OCI-LY3 (cell line): Measurements from ENCODE around the gene STAB1.
A peak's percentile ranks its signal among the peaks of the same experiment; 100 is the strongest.

Source experiments
- H2AFZ ChIP-seq: fragments of 200-600, 300-600 bp; shearing (Covaris generic); 2 replicates; pipeline ENCODE4 v1.6.0; 2014; ENCODE audit warnings: antibody characterized with exemption, low read depth, low read length
- H3K27ac ChIP-seq: fragments of 200-600, 300-600 bp; sonication (generic); 2 replicates; pipeline ENCODE4 v1.5.1; 2014; ENCODE audit warnings: mild to moderate bottlenecking, low read length, moderate library complexity, mixed read lengths
- H3K27me3 ChIP-seq: fragments of 200-600, 300-600 bp; sonication (generic); 2 replicates; pipeline ENCODE4 v1.6.1; 2014; ENCODE audit warnings: low read depth, low read length, mixed read lengths
- H3K36me3 ChIP-seq: fragments of 200-600, 300-600 bp; sonication (generic); replicated peaks from 2 replicates; pipeline ENCODE3; 2014; ENCODE audit warnings: low read depth, low read length, mixed read lengths
- H3K4me1 ChIP-seq: fragments of 300-600, 200-600 bp; sonication (generic); 2 replicates; pipeline ENCODE4 v1.6.1; 2014; ENCODE audit warnings: low read length, mixed read lengths
- H3K4me2 ChIP-seq: fragments of 200-600, 300-600 bp; sonication (generic); 2 replicates; pipeline ENCODE4 v1.6.1; 2014; ENCODE audit warnings: low read length, mixed read lengths
- H3K4me3 ChIP-seq: fragments of 300-600, 200-600 bp; sonication (generic); 2 replicates; pipeline ENCODE4 v1.5.1; 2014; ENCODE audit warnings: antibody characterized with exemption, mild to moderate bottlenecking, low read length, moderate library complexity
- H3K79me2 ChIP-seq: fragments of 300-600, 200-600 bp; shearing (Covaris generic); 2 replicates; pipeline ENCODE4 v1.6.1; 2014; ENCODE audit warnings: mild to moderate bottlenecking, low read length, mixed read lengths
- H3K9ac ChIP-seq: fragments of 300-600, 200-600 bp; shearing (Covaris generic); 2 replicates; pipeline ENCODE4 v1.6.0; 2014; ENCODE audit warnings: mild to moderate bottlenecking, low read length, moderate library complexity
- H3K9me3 ChIP-seq: fragments of 200-600, 300-600 bp; shearing (Covaris generic); 2 replicates; pipeline ENCODE4 v1.6.1; 2014; ENCODE audit warnings: low read length, mixed read lengths; ENCODE audit not compliant: insufficient read depth
- H4K20me1 ChIP-seq: fragments of 200-600, 300-600 bp; sonication (generic); 2 replicates; pipeline ENCODE4 v1.6.1; 2016; ENCODE audit warnings: low read length, mixed read lengths; ENCODE audit not compliant: insufficient read depth
- CTCF ChIP-seq: fragments of 200-600, 300-600 bp; sonication (generic); IDR thresholded peaks from 2 replicates; pipeline ENCODE4 v1.5.1; 2014; ENCODE audit warnings: antibody characterized with exemption, low read length, low read depth
- EZH2phosphoT487 ChIP-seq: fragments of 200-600 bp; shearing (Covaris generic); IDR thresholded peaks from 2 replicates; pipeline ENCODE4 v1.6.1; 2018; ENCODE audit warnings: antibody characterized with exemption, mixed run types, low read depth

The STAB1 gene

GRCh38 chr3:52494886-52495495 lies at the start of gene STAB1:
STAB1 (plus strand) TSS chr3:52495338; CDS start chr3:52495414, 76 bp downstream.
- Histone ChIP-seq H3K9me3 (no peaks in the 10 kb centered on the region), H3K4me1 (no peaks in the 10 kb centered on the region), H3K27me3 (no peaks in the 10 kb centered on the region), H2AFZ (no peak within 1 kb of the TSS), H3K4me3 (no peak within 1 kb of the TSS), H3K27ac (no peak within 1 kb of the TSS), H4K20me1 (no peaks in the 10 kb centered on the region), H3K9ac (no peak within 1 kb of the TSS), H3K4me2 (no peak within 1 kb of the TSS), H3K36me3 (peaks cover 15% of the 10 kb centered on the region), H3K79me2 (no peaks in the 10 kb centered on the region)
- TF ChIP-seq EZH2phosphoT487 (no peak), CTCF (no peak)

GRCh38 chr3:52446042-52446441 lies 49.1 kb upstream of the STAB1 start:
- peaks cover 22% of the 10 kb centered on the region for H3K4me1 ChIP-seq
- H3K79me2 ChIP-seq: no peaks in the 10 kb centered on the region
- H3K27me3 ChIP-seq: no peaks in the 10 kb centered on the region
- H3K4me3 ChIP-seq: no peak overlapping the region
- H4K20me1 ChIP-seq: no peaks in the 10 kb centered on the region
- H2AFZ ChIP-seq: 0 out of 2 replicates have a peak overlapping the region, but pooled peaks have one; percentile 32
- H3K36me3 ChIP-seq: no peaks in the 10 kb centered on the region
- 0 out of 2 replicates have a peak overlapping the region, but pooled peaks have one; percentile 79 for H3K4me2 ChIP-seq
- no peaks in the 10 kb centered on the region for H3K9me3 ChIP-seq
- TF ChIP-seq CTCF (no peak), EZH2phosphoT487 (no peak)
- peak overlapping the region; percentile 26; the same call in 1 of the 2 replicates for H3K9ac ChIP-seq
- H3K27ac ChIP-seq: no peak overlapping the region

- H3K27me3 ChIP-seq: no peaks in the 10 kb centered on the region
- H3K4me1 ChIP-seq: peaks cover 22% of the 10 kb centered on the region
- TF ChIP-seq EZH2phosphoT487 (no peak), CTCF (peak; percentile 98)
- no peak overlapping the region for H3K4me3 ChIP-seq
- no peaks in the 10 kb centered on the region for H4K20me1 ChIP-seq
- H3K36me3 ChIP-seq: no peaks in the 10 kb centered on the region
- peak overlapping the region; percentile 38 for H3K4me2 ChIP-seq
- no peaks in the 10 kb centered on the region for H3K9me3 ChIP-seq
- H2AFZ ChIP-seq: no peak overlapping the region
- no peak overlapping the region for H3K27ac ChIP-seq
- H3K79me2 ChIP-seq: no peaks in the 10 kb centered on the region
- no peak overlapping the region for H3K9ac ChIP-seq
Measured at GRCh38 chr3:52446631-52447511, 48.3 kb upstream of the STAB1 start.
